Retina (tissue), 1 donor: ENCODE measurements around the gene HLA-DMB.

ENCODE experiments used
- DNase-seq: peaks from one replicate; pipeline ENCODE4 v3.0.0-alpha.2; 2016

HLA-DMB gene

GRCh38 chr6:32940656-32941213 is at the start of gene HLA-DMB:
Gene HLA-DMB, minus strand, starts transcription at chr6:32941028. Its CDS starts 221 bp downstream, at chr6:32940807.
- peak; percentile 37 for DNase-seq

GRCh38 chr6:32989368-32989767 is 48.5 kb upstream of the HLA-DMB start:
- DNase-seq = no peak

- peak; percentile 81 for DNase-seq
These were observed 44.0 kb upstream of the HLA-DMB start for GRCh38 chr6:32984622-32985389.

DNA sequence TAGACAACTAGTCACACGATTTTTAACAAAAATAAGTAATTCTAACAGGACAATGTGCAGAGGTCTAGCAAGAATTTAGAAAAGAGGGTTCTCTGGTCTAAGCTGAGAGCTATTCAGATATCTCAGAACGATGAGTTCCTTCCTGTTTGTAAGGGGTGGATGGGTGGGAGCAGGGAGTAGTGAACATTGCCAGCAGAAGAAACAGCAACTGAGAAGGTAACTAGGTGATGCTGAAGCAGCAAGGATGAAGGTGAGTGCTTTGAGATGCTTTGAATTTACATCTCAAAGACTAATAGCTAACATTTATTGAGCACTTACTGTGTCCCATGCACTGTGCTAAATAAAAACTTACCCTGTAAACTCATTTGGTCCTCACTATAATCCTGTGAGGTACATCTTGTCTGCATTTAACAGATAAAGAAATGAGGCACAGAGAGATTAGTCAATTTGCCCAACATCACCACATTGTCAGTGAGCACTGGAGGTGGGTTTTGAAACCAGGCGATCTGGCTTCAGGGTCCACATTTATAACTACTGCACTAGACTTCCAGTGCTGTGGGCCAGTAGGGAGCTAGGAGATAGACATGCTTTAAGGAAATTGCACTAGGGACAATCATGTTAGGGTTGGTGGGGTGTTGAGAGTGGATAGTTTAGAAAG is 43.3 kb upstream of the HLA-DMB start:
- no peak for DNase-seq

DNA sequence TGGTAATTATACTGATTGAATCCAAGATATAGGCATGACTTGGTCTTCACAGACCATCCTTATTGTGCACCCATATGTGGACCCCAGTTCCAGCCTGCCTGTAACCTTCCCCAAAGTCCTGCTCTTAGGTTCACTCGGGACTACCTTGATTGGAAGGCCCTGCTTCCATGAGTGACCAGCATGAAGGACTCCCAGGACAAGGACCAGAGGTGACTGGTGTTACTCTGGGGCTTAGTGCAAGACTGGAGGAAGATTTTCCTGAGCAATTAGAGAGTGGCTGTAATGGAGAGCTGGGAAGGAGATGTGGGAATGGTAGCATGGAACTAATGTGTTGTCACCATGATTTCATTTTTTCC is 42.6 kb upstream of the HLA-DMB start:
- no peak for DNase-seq

GRCh38 chr6:32982702-32983492 is 42.1 kb upstream of the HLA-DMB start:
- no peak for DNase-seq

GRCh38 chr6:32982084-32982701 is 41.4 kb upstream of the HLA-DMB start:
- DNase-seq = no peak

- DNase-seq = no peak
These were observed 39.7 kb upstream of the HLA-DMB start for GRCh38 chr6:32980488-32981038.

GRCh38 chr6:32979720-32980487 is 39.1 kb upstream of the HLA-DMB start:
- no peak for DNase-seq

- DNase-seq = no peak
These were observed 37.1 kb upstream of the HLA-DMB start for GRCh38 chr6:32977953-32978324.

- no peak for DNase-seq
These were observed 36.6 kb upstream of the HLA-DMB start for GRCh38 chr6:32977272-32977952.

GRCh38 chr6:32976334-32977069 is 35.7 kb upstream of the HLA-DMB start:
- no peak for DNase-seq

- DNase-seq = no peak
These were observed 35.1 kb upstream of the HLA-DMB start for GRCh38 chr6:32975886-32976285.

DNA sequence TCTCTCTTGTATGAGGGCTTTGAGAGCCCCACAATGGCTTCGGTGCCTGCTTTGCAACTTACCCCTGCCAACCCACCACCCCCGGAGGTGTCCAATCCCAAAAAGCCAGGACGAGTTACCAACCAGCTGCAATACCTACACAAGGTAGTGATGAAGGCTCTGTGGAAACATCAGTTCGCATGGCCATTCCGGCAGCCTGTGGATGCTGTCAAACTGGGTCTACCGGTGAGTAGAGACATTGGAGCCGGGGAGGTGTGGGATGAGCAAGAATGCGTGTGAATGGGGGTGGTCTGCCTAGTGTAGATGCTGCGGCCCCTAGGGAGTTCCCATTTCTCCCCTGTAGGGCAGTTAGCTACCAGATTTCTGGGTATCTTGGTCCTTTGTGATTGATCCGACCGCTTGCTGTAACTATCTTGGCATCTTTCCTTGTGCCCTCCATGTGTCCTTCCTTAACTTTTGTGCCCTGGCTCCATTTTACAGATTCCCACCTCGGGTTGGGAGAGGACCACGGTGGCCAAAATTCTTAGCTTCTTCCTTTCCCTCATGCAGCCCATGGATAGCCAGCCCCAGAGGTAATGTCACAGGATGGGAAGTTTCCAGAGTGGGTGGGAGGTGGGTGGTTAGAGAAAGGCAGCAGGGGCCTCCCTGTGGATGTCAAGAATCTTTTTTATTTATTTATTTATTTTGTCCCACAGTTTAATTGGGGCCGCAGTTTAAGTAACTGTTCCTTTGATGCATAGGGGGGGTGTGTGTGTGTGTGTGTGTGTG is 33.9 kb upstream of the HLA-DMB start:
- DNase-seq = no peak

DNA sequence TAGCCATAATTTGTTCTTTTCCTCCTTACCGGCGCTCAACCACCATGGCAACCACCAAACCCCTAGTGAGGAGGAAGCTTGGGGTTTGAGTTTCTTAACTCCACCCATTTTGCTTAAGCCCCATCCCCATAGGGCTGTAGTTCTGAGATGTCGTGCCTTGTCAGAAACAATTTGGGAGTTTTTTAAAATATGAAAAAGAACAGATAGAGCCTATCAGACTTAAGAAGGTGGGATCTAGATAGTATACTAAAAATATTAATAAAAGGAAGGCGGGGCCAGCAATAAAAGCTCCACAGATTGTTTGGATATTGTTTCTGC is 33.1 kb upstream of the HLA-DMB start:
- DNase-seq = no peak

DNA sequence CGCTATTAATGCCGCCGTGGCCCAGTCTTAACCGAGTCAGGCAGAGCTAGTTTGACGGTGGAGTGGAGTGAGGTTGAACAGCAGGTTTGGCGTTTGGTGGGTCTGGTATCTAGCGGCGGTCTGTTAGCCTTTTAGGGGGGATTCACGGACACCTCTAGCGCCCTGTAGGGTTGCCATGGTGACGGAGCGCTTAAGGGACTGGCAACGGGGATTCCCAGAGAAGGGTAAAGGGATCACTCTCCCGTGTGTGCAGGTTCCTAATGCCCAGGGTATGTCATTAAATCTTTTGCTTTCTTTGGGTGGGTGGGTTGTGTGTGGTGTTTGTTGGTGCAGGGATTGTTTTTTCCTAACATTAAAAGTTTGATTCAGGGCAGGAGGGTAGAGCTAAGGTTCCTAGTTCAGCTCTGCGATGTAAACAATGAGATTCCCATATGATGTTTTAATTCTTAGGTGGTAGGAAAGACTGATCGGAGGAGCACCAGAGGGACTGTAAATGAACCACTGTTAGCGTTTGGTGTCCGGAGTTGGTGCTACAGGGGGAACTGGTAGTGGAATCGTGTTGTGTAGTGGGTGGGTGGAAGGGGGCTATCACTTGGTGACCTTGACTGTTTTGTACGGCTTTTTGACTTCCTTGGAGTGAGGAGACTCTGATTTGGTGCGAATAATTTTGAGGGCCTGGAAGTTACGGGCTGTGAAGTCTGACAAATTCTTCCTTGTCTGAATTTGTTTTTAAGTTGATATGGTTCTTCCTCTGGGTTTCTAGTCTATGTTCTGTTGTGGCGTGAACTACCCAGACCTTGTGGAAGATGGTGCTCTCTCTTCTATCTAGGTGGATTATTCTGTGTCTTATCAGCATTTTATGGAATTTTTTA is 32.6 kb upstream of the HLA-DMB start:
- DNase-seq = peak; percentile 78

DNA sequence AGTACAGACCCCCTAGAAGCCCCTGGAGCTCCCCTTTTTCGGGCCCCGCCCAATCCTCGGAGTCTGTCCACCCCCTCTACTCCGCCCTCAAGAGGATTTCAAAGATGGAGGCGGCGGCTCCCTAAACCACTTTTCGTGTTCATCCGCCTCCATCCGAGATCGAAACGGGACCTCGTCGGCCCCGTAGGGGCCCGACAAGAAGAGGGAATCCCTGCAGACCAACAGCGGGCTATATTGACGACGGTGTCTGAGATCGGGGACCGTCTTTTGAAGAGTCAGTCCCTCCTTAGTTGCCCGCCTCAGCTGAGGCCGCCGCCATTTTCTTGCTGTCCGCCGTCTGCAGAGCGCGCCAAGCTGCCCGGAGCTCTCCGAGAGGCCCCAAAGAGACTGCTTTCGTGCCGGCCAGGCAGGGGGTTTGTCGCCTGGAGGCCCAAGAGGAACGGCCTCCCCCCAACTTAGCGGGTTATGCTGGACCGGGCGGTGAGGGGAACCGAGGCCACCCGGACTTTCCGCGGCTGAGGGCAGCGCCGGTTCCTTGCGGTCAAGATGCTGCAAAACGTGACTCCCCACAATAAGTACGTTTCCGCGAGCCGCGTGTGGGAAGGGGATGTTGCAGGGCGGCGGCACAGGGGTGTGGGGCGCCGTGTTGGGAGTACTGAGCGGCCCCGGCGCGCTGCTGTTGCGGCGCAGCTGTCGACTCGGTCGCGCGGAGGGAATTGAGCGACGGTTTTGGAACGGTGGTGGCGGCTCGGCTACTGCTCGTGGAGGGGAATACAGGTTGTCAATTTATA is 31.7 kb upstream of the HLA-DMB start:
- DNase-seq = peak; percentile 92
